Activated CD4-positive, alpha-beta T cell treated with anti-CD3 and anti-CD28 coated beads for 36 hours (primary cell): ENCODE data around the gene SLC28A2. TPM values are rescaled to one million over a fixed set of nuclear protein-coding genes. Genes with fewer than 3 reads are reported as not detected.
"Not testable (repeated sequence)": the region's sequence is repeated elsewhere in the genome, so short reads cannot be mapped to it uniquely, and the experiment has no call there.

Source experiments
- ATAC-seq: fragments of 200-7000 bp; cut with Tn5 transposase; one replicate; pipeline ENCODE4 v1.10.0; 2021; ENCODE audit warnings: mild to moderate bottlenecking, moderate library complexity
- CTCF ChIA-PET: fragments of 350-600 bp; sonication (Branson Sonifier 250); formaldehyde crosslinking; loops from one replicate; lab custom pipeline; 2021; ENCODE audit warnings: antibody characterized with exemption; lab: Charles Lee
- POLR2A ChIA-PET: fragments of 350-600 bp; sonication (Branson Sonifier 250); formaldehyde crosslinking; loops from one replicate; lab custom pipeline; 2021; ENCODE audit warnings: antibody characterized with exemption, inconsistent platforms; lab: Charles Lee
- DNase-seq: peaks from one replicate; pipeline ENCODE4 v3.0.0-alpha.2; 2020
- H3K27ac Mint-ChIP-seq: one replicate; pipeline ENCODE4 v1.8.0; 2021; ENCODE audit warnings: mixed read lengths
- H3K27me3 Mint-ChIP-seq: one replicate; pipeline ENCODE4 v1.8.0; 2021; ENCODE audit warnings: mixed read lengths
- H3K36me3 Mint-ChIP-seq: one replicate; pipeline ENCODE4 v1.8.0; 2021; ENCODE audit warnings: low read depth, mixed read lengths
- H3K4me1 Mint-ChIP-seq: one replicate; pipeline ENCODE4 v1.8.0; 2021; ENCODE audit warnings: mixed read lengths
- H3K4me3 Mint-ChIP-seq: one replicate; pipeline ENCODE4 v1.8.0; 2021; ENCODE audit warnings: mild to moderate bottlenecking, moderate library complexity, mixed read lengths
- H3K9me3 Mint-ChIP-seq: one replicate; pipeline ENCODE4 v1.8.0; 2021; ENCODE audit warnings: low read depth, mixed read lengths
- intact Hi-C, 2 experiments: fragments of 100-400 bp; cut with DNase I in 1 of 2; cut with micrococcal nuclease in 1 of 2; formaldehyde crosslinking; loops; one replicate each; pipeline versions ENCODE4 v1.14.2 to v1.15.1; 2022 to 2024; cut with DNase I, micrococcal nuclease
- total RNA-seq, 2 experiments: library from RNA; stranded (reverse); gene quantifications; one replicate each; pipeline ENCODE4 v1.2.3, GENCODE V29; 2021

Gene SLC28A2
- total RNA-seq, 2 experiments from 2014 or later: not detected

- CTCF ChIA-PET, POLR2A ChIA-PET, H3K36me3 Mint-ChIP-seq, DNase-seq, H3K4me1 Mint-ChIP-seq, H3K27me3 Mint-ChIP-seq, H3K4me3 Mint-ChIP-seq, ATAC-seq, H3K27ac Mint-ChIP-seq, intact Hi-C loops: not testable (repeated sequence)
- H3K9me3 Mint-ChIP-seq: peaks cover 12% of the 10 kb centered on the region
These were observed 41.3 kb downstream of the SLC28A2 start for GRCh38 chr15:45293326-45293725.

- H3K36me3 Mint-ChIP-seq, H3K4me3 Mint-ChIP-seq, POLR2A ChIA-PET, ATAC-seq, H3K4me1 Mint-ChIP-seq, intact Hi-C loops, H3K27ac Mint-ChIP-seq, DNase-seq, CTCF ChIA-PET: not testable (repeated sequence)
- H3K27me3 Mint-ChIP-seq: peaks cover 11% of the 10 kb centered on the region
- peaks cover 14% of the 10 kb centered on the region for H3K9me3 Mint-ChIP-seq
These were observed 46.9 kb downstream of the SLC28A2 start for GRCh38 chr15:45298964-45299378.

GRCh38 chr15:45304711-45305110, 52.7 kb downstream of the SLC28A2 start:
- Mint-ChIP-seq H3K27me3 (peaks cover 27% of the 10 kb centered on the region), H3K27ac (no peak overlapping the region), H3K36me3 (no peaks in the 10 kb centered on the region), H3K9me3 (no peaks in the 10 kb centered on the region), H3K4me3 (no peak overlapping the region), H3K4me1 (peaks cover 8% of the 10 kb centered on the region)
- intact Hi-C loops: no loop called here
- CTCF ChIA-PET: interaction anchor here (1.0 to 1.3 kb wide), 4 partner anchors 23 to 172 kb away, joined by 3 read pairs; no protein-coding TSS in a partner anchor
- no peak for ATAC-seq
- DNase-seq: no peak
- POLR2A ChIA-PET: interaction anchor here (0.8 kb wide), 1 partner anchor 104 kb away, joined by 3 read pairs; no protein-coding TSS in a partner anchor

GRCh38 chr15:45306105-45306504, 54.1 kb downstream of the SLC28A2 start:
- H3K36me3 Mint-ChIP-seq: no peaks in the 10 kb centered on the region
- DNase-seq: no peak
- CTCF ChIA-PET: interaction anchor here (0.7 kb wide), 1 partner anchor 97 kb away, joined by 3 read pairs; no protein-coding TSS in a partner anchor
- intact Hi-C loops: no loop called here
- H3K27me3 Mint-ChIP-seq: peaks cover 29% of the 10 kb centered on the region
- ATAC-seq: no peak
- H3K9me3 Mint-ChIP-seq: no peaks in the 10 kb centered on the region
- no peak overlapping the region for H3K27ac Mint-ChIP-seq
- POLR2A ChIA-PET: no interaction called here
- no peak overlapping the region for H3K4me3 Mint-ChIP-seq
- H3K4me1 Mint-ChIP-seq: peaks cover 8% of the 10 kb centered on the region

GRCh38 chr15:45307230-45307924, 55.3 kb downstream of the SLC28A2 start:
- DNase-seq (no peak), ATAC-seq (peak; percentile 42)
- intact Hi-C loops: loop anchor here (1.0 kb wide), 1 partner anchor 92 kb away; no protein-coding TSS in a partner anchor
- ChIA-PET CTCF (interaction anchor here (0.5 kb wide), 1 partner anchor 198 kb away, joined by 3 read pairs; no protein-coding TSS in a partner anchor), POLR2A (no interaction called here)
- peak overlapping the region; percentile 1 for H3K4me3 Mint-ChIP-seq
- H3K27ac Mint-ChIP-seq: no peak overlapping the region
- H3K9me3 Mint-ChIP-seq: no peaks in the 10 kb centered on the region
- no peaks in the 10 kb centered on the region for H3K36me3 Mint-ChIP-seq
- H3K27me3 Mint-ChIP-seq: peaks cover 26% of the 10 kb centered on the region
- peaks cover 8% of the 10 kb centered on the region for H3K4me1 Mint-ChIP-seq

GRCh38 chr15:45314117-45314516, 62.1 kb downstream of the SLC28A2 start:
- ATAC-seq, DNase-seq, H3K36me3 Mint-ChIP-seq, intact Hi-C loops, H3K4me3 Mint-ChIP-seq, H3K4me1 Mint-ChIP-seq, H3K27ac Mint-ChIP-seq, H3K9me3 Mint-ChIP-seq, POLR2A ChIA-PET: not testable (repeated sequence)
- CTCF ChIA-PET: interaction anchor here (0.6 to 1.3 kb wide), 3 partner anchors 11 to 273 kb away, joined by 3 to 5 read pairs (median 3); no protein-coding TSS in a partner anchor
- H3K27me3 Mint-ChIP-seq: peaks cover 14% of the 10 kb centered on the region

- intact Hi-C loops: no loop called here
- POLR2A ChIA-PET: no interaction called here
- ATAC-seq: no peak
- H3K27ac Mint-ChIP-seq: no peak overlapping the region
- no peaks in the 10 kb centered on the region for H3K9me3 Mint-ChIP-seq
- peak; percentile 6 for DNase-seq
- no peaks in the 10 kb centered on the region for H3K4me1 Mint-ChIP-seq
- H3K4me3 Mint-ChIP-seq: no peak overlapping the region
- CTCF ChIA-PET: interaction anchor here (0.6 to 1.3 kb wide), 3 partner anchors 10 to 272 kb away, joined by 3 to 5 read pairs (median 3); no protein-coding TSS in a partner anchor
- H3K36me3 Mint-ChIP-seq: no peaks in the 10 kb centered on the region
- H3K27me3 Mint-ChIP-seq: peaks cover 12% of the 10 kb centered on the region
These were observed 62.9 kb downstream of the SLC28A2 start for GRCh38 chr15:45314960-45315359.

- DNase-seq: no peak
- CTCF ChIA-PET: interaction anchor here (1.2 to 1.4 kb wide), 3 partner anchors 22 to 201 kb away, joined by 3 to 5 read pairs (median 3); no protein-coding TSS in a partner anchor
- Mint-ChIP-seq H3K27ac (no peak overlapping the region), H3K9me3 (no peaks in the 10 kb centered on the region), H3K27me3 (peaks cover 14% of the 10 kb centered on the region), H3K4me3 (no peak overlapping the region), H3K36me3 (no peaks in the 10 kb centered on the region), H3K4me1 (no peaks in the 10 kb centered on the region)
- intact Hi-C loops: no loop called here
- no peak for ATAC-seq
- POLR2A ChIA-PET: no interaction called here
These were observed 67.6 kb downstream of the SLC28A2 start for GRCh38 chr15:45319472-45320214.

- no peak overlapping the region for H3K27ac Mint-ChIP-seq
- CTCF ChIA-PET: interaction anchor here (1.2 to 1.4 kb wide), 3 partner anchors 21 to 202 kb away, joined by 3 to 5 read pairs (median 3); no protein-coding TSS in a partner anchor
- H3K4me3 Mint-ChIP-seq: no peak overlapping the region
- intact Hi-C loops: no loop called here
- H3K27me3 Mint-ChIP-seq: peaks cover 12% of the 10 kb centered on the region
- ATAC-seq (no peak), DNase-seq (no peak)
- POLR2A ChIA-PET: no interaction called here
- H3K9me3 Mint-ChIP-seq: no peaks in the 10 kb centered on the region
- no peaks in the 10 kb centered on the region for H3K36me3 Mint-ChIP-seq
- no peaks in the 10 kb centered on the region for H3K4me1 Mint-ChIP-seq
These were observed 68.7 kb downstream of the SLC28A2 start for GRCh38 chr15:45320581-45321205.

GRCh38 chr15:45326280-45326679, 74.2 kb downstream of the SLC28A2 start:
- Mint-ChIP-seq H3K27ac (no peak overlapping the region), H3K36me3 (no peaks in the 10 kb centered on the region), H3K4me1 (no peaks in the 10 kb centered on the region), H3K4me3 (no peak overlapping the region), H3K27me3 (peaks cover 12% of the 10 kb centered on the region), H3K9me3 (no peaks in the 10 kb centered on the region)
- POLR2A ChIA-PET: no interaction called here
- no peak for ATAC-seq
- intact Hi-C loops: no loop called here
- DNase-seq: no peak
- CTCF ChIA-PET: no interaction called here

GRCh38 chr15:45326741-45327140, 74.7 kb downstream of the SLC28A2 start:
- CTCF ChIA-PET: no interaction called here
- Mint-ChIP-seq H3K27me3 (peaks cover 12% of the 10 kb centered on the region), H3K36me3 (no peaks in the 10 kb centered on the region)

More at GRCh38 chr15:45326741-45327140, 74.7 kb downstream of the SLC28A2 start:
- POLR2A ChIA-PET: no interaction called here
- Mint-ChIP-seq H3K27ac (no peak overlapping the region), H3K9me3 (no peaks in the 10 kb centered on the region), H3K4me3 (no peak overlapping the region), H3K4me1 (no peaks in the 10 kb centered on the region)
- ATAC-seq: no peak
- intact Hi-C loops: no loop called here
- DNase-seq: no peak
